Nephron progenitor cell (in vitro differentiated cells): Measurements from ENCODE around the gene AHDC1.

Experiments
- DNase-seq: peaks from one replicate; pipeline ENCODE4 v3.0.0; 2021
- H3K27ac Mint-ChIP-seq: 2 replicates; pipeline ENCODE4 v1.8.0; 2021; ENCODE audit warnings: mild to moderate bottlenecking, moderate library complexity, mixed read lengths
- H3K27me3 Mint-ChIP-seq: 2 replicates; pipeline ENCODE4 v1.8.0; 2021; ENCODE audit warnings: mild to moderate bottlenecking, low read depth, mixed read lengths; ENCODE audit not compliant: poor library complexity
- H3K36me3 Mint-ChIP-seq: 2 replicates; pipeline ENCODE4 v1.8.0; 2021; ENCODE audit warnings: low read depth, mixed read lengths
- H3K4me1 Mint-ChIP-seq: 2 replicates; pipeline ENCODE4 v1.8.0; 2021; ENCODE audit warnings: mixed read lengths
- H3K4me3 Mint-ChIP-seq: 2 replicates; pipeline ENCODE4 v1.8.0; 2021; ENCODE audit warnings: mild to moderate bottlenecking, moderate library complexity, mixed read lengths
- H3K9me3 Mint-ChIP-seq: 2 replicates; pipeline ENCODE4 v1.8.0; 2021; ENCODE audit warnings: mild to moderate bottlenecking, moderate library complexity, mixed read lengths
- CTCF ChIP-seq: fragments of 200-600 bp; sonication (generic); IDR thresholded peaks from 2 replicates; pipeline ENCODE4 v1.5.0; 2021; ENCODE audit warnings: antibody characterized with exemption

Gene AHDC1

GRCh38 chr1:27509127-27510080 is 94.5 kb downstream of the AHDC1 start:
- Mint-ChIP-seq H3K27ac (peak overlapping the region; percentile 97), H3K4me1 (peaks cover 74% of the 10 kb centered on the region), H3K36me3 (no peaks in the 10 kb centered on the region), H3K4me3 (peak overlapping the region; percentile 38), H3K9me3 (no peaks in the 10 kb centered on the region), H3K27me3 (peaks cover 3% of the 10 kb centered on the region)
- TF ChIP-seq CTCF, result no peak
- DNase-seq, result no peak

GRCh38 chr1:27507960-27508665 is 95.8 kb downstream of the AHDC1 start:
- no peak overlapping the region for H3K4me3 Mint-ChIP-seq
- H3K4me1 Mint-ChIP-seq, result peaks cover 74% of the 10 kb centered on the region
- H3K27me3 Mint-ChIP-seq, result peaks cover 5% of the 10 kb centered on the region
- no peaks in the 10 kb centered on the region for H3K36me3 Mint-ChIP-seq
- no peak for DNase-seq
- no peak for TF ChIP-seq CTCF
- H3K9me3 Mint-ChIP-seq, result no peaks in the 10 kb centered on the region
- H3K27ac Mint-ChIP-seq, result peak overlapping the region; percentile 87

GRCh38 chr1:27506703-27507102 is 97.2 kb downstream of the AHDC1 start:
- no peak for DNase-seq
- no peak for TF ChIP-seq CTCF
- Mint-ChIP-seq H3K9me3 (no peaks in the 10 kb centered on the region), H3K36me3 (no peaks in the 10 kb centered on the region), H3K4me1 (peaks cover 72% of the 10 kb centered on the region), H3K4me3 (no peak overlapping the region), H3K27me3 (peaks cover 7% of the 10 kb centered on the region), H3K27ac (peak overlapping the region; percentile 95)

GRCh38 chr1:27505420-27505680 is 98.6 kb downstream of the AHDC1 start:
- Mint-ChIP-seq H3K4me3 (no peak overlapping the region), H3K4me1 (peaks cover 70% of the 10 kb centered on the region), H3K9me3 (no peaks in the 10 kb centered on the region), H3K27me3 (peaks cover 4% of the 10 kb centered on the region), H3K27ac (peak overlapping the region; percentile 95), H3K36me3 (no peaks in the 10 kb centered on the region)
- TF ChIP-seq CTCF, result no peak
- DNase-seq, result no peak

GRCh38 chr1:27504588-27505419 is 99.1 kb downstream of the AHDC1 start:
- TF ChIP-seq CTCF, result no peak
- Mint-ChIP-seq H3K36me3 (no peaks in the 10 kb centered on the region), H3K4me3 (peak overlapping the region; percentile 65), H3K27me3 (peaks cover 4% of the 10 kb centered on the region), H3K27ac (peak overlapping the region; percentile 99), H3K4me1 (peaks cover 65% of the 10 kb centered on the region), H3K9me3 (no peaks in the 10 kb centered on the region)
- peak; percentile 81 for DNase-seq
